ENCODE data around the gene SV2A.

DNA sequence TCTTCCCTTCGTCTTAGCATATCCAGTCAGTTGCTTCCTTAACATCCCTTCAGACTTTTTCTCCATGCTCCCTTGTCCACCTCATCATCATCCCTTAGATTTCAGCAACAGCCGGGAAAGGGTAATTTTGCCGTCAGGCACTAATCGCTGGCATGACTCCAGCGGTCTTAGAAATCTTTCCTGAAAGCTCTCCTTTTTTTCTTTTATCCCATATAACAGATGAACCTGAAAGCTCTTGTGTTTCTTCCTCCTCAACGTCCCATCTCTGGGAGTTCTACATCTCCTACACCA, 28.7 kb downstream of the SV2A start:
- TF ChIP-seq, protein P1, sequence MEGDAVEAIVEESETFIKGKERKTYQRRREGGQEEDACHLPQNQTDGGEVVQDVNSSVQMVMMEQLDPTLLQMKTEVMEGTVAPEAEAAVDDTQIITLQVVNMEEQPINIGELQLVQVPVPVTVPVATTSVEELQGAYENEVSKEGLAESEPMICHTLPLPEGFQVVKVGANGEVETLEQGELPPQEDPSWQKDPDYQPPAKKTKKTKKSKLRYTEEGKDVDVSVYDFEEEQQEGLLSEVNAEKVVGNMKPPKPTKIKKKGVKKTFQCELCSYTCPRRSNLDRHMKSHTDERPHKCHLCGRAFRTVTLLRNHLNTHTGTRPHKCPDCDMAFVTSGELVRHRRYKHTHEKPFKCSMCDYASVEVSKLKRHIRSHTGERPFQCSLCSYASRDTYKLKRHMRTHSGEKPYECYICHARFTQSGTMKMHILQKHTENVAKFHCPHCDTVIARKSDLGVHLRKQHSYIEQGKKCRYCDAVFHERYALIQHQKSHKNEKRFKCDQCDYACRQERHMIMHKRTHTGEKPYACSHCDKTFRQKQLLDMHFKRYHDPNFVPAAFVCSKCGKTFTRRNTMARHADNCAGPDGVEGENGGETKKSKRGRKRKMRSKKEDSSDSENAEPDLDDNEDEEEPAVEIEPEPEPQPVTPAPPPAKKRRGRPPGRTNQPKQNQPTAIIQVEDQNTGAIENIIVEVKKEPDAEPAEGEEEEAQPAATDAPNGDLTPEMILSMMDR (IDR thresholded peaks at IDR 0.05): no peak
- no peak for TF ChIP-seq POLR2AphosphoS5 (IDR thresholded peaks at IDR 0.05)

Data from gastroesophageal sphincter (tissue), 3 donors.